Epidermal melanocyte (primary cell): ENCODE results near the gene CSNK2B.

Experiments
- DNase-seq: peaks from one replicate; pipeline ENCODE4 v3.0.0; 2011; ENCODE audit warnings: low spot score; ENCODE audit not compliant: insufficient read length

Gene CSNK2B

DNA sequence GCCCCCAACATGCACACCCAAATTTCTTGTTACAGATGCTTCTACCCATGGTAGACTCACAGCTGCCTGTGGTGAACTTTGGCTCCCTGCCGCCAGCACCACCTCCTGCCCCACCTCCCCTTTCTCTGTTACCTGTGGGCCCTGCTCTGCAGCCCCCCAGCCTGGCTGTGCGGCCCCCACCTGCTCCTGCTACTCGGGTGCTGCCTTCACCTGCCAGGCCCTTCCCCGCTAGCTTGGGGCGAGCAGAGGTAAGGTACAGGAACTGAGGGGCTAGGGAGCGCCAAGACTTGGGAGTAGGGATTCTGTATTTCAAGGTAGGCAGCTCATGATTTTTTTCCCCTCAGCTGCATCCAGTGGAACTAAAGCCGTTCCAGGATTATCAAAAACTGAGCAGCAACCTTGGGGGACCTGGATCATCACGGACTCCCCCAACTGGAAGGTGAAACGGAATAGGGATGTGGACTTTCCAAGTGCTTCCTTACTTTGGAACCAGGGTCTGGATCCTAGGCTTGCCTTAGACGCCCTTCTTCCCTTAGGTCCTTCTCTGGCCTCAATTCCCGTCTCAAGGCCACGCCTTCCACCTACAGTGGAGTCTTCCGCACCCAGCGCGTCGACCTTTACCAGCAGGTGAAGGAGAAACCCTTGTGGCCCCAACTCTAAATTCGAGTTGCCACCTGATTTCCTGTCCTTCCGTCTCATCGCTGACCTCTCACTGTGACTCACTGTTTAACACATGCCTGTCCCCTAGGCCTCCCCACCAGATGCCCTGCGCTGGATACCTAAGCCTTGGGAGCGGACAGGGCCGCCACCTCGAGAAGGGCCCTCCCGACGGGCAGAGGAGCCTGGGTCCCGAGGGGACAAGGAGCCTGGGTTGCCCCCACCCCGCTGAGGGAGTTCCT, 28.9 kb upstream of the CSNK2B start:
- no peak for DNase-seq

- no peak for DNase-seq
Measured at GRCh38 chr6:31639043-31639442, 26.8 kb upstream of the CSNK2B start.

GRCh38 chr6:31639449-31639861, 26.4 kb upstream of the CSNK2B start:
- DNase-seq, result no peak

- no peak for DNase-seq
Measured at GRCh38 chr6:31640612-31641011, 25.3 kb upstream of the CSNK2B start.

DNA sequence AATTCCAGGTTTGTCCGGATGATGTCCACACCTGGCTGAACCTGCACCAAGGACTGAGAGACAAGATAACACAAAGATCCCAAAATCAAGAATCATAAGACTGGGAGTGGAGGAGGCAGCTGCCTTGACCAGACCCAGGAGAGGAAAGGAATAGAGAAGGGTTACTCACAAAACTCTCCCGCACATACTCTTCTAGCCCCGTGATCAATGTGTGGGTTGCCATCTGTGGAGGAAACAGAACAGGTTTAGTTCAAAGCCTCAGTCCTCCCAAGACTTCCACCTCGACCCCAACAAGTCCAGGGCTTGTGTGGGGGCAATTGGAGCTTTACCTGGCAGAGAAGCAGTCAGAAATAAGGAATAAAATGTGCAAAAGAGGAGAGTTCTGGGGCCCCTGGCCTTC, 24.5 kb upstream of the CSNK2B start:
- no peak for DNase-seq

DNA sequence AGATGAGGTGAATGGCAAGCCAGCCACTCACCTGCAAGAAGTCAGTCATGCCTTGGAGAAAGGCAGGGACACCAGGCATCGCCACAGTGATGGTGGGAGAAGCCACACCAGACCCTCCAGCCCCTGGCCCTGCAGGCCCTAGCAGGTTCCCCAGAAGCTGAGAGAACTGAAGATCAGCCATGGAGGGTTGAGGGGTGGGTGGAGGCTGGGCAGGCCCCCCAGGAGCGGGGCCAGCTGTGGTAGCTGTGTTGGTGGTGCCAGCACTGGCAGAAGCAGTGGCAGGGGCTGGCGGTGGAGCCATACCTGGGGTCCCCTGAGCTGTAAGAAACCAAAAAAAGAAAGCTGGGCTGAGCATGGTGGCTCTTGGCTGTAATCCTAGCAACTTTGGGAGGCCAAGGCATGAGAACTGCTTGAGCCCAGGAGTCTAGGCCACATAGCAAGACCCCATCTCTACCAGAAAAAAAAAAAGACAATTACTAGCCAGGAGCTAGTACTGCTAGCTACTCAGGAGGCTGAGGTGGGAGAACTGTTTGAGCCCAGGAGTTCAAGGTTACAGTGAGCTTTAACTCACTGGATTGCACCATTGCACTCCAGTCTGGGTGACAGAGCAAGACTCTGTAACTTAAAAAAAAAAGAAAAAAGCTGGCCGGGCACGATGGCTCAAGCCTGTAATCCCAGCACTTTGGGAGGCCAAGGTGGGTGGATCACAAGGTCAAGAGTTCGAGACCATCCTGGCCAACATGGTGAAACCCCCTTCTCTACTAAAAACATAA, 22.9 kb upstream of the CSNK2B start:
- no peak for DNase-seq

GRCh38 chr6:31643818-31644454, 21.9 kb upstream of the CSNK2B start:
- no peak for DNase-seq

- DNase-seq, result no peak
Measured at GRCh38 chr6:31645325-31645724, 20.6 kb upstream of the CSNK2B start.

DNA sequence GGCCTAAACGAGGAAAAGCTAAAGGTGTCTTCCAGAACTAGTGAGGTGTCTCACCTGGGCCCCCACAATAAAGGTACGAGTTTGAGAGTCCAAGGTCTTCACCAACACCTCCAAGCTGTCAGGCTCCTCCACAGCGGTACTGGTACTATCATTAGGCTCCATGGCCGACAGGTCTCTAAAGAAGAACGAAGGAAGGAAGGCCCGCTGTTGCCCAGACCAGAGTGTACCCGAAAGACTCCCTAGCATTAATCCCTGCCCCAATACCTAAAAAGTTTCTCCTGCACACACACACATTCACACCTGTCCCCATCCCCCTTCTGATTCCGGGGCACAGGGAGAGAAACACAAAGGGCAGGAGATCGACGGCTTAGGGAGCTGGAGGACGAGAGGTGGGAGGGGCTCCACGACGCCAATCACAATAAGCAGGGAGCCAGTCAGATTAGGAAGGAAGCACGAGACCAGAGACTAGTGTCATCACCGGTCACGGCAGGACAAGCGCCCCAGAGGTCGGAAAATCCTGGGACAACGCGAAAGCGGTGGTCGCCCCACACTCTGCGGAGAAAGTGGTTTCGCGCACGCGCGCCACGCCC, 14.2 kb upstream of the CSNK2B start:
- DNase-seq, result peak; percentile 85

- peak; percentile 94 for DNase-seq
Measured at GRCh38 chr6:31652925-31653724, 12.8 kb upstream of the CSNK2B start.

GRCh38 chr6:31654574-31655348, 11.1 kb upstream of the CSNK2B start:
- no peak for DNase-seq

DNA sequence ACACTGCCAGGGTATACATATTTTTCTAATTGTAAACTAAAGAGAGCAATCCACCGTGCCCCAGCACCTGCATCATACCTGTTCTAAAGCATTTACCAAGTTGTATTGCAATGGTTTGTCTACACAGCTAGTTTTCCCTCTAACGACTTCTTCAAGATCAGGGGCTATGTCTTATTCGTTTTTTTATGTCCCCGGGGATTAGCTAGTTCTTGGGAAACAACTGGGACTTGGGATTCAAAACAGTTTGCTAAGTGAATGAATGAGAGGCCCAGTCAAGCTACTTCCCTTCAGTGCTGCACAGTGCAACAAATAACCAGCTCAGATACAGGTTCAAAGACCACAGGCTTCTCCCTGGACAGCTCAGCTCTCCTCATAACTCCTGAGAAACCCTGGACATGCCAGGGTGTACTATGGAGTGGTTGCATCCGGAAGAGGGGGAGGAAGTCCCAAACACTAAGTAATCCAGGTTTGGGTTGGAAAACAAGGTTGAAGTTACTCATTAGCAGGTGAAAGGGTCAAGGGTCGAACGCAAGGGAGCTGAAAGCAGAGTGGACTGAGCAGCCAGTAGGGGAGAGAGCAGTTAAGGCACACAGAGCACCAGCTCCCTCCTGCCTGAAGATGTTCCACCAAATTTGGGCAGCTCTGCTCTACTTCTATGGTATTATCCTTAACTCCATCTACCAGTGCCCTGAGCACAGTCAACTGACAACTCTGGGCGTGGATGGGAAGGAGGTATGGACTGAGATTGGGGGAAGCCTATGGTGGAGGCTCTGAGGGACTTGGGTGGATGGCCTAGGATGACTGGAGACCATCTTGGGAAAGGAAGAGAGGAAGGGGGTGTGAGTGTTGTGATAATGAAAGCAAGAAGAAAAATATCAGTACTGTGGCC, 10.3 kb upstream of the CSNK2B start, which contains the start of gene APOM:
Gene APOM (plus strand): TSS at position 546 of the 889 bp plus-strand sequence. CDS start 73 bp downstream, at position 619.
- no peak for DNase-seq

DNA sequence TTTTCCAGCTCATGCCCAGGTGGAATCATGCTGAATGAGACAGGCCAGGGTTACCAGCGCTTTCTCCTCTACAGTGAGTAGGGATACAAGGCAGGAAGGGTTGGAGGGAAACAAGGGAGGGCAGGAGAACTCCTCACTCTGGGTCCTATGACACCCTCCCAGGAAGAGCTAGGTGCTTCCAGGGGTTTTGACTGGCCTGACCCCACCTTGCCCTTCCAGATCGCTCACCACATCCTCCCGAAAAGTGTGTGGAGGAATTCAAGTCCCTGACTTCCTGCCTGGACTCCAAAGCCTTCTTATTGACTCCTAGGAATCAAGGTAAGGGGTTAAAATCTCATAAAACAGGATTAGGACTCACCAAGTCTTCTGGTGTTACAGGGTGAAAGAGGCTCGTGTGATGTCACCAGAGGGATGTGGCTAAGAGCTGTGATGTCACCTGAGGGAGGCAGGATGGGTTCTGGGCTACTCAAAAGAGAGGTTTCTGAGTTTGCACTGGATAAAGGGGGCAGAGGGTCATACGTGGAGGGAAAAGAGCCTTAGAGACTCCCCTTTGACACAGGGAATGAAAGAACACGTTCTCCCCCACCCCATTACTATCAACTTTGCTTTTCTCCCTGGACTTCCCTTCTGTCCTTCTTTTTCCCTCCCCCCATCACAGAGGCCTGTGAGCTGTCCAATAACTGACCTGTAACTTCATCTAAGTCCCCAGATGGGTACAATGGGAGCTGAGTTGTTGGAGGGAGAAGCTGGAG, 8.3 kb upstream of the CSNK2B start:
- no peak for DNase-seq

DNA sequence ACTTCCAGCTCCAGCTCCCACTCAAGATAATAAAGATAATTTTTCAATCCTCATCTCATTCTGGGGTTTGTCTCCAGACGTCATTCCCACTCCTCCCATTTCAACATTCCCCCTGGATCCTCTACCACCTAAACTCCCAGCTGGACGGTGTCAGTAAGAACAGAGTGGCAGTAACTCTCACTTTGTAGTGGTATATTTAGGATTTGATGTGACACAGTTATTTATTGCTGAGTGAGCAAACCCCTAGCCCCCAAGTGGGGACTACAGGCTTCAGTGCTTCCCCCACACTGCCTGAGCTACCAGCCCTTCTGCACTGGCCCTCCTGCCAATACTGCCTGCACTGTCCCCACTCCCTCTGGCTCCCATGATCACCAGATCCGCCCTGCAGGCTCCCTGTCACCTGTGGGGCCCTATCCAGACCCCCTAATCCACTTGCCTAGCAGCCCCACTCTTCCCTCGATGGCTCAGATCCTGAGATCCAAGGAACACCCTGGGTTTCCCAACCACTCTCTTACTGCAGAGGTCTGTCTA, 7.7 kb upstream of the CSNK2B start:
- no peak for DNase-seq

DNA sequence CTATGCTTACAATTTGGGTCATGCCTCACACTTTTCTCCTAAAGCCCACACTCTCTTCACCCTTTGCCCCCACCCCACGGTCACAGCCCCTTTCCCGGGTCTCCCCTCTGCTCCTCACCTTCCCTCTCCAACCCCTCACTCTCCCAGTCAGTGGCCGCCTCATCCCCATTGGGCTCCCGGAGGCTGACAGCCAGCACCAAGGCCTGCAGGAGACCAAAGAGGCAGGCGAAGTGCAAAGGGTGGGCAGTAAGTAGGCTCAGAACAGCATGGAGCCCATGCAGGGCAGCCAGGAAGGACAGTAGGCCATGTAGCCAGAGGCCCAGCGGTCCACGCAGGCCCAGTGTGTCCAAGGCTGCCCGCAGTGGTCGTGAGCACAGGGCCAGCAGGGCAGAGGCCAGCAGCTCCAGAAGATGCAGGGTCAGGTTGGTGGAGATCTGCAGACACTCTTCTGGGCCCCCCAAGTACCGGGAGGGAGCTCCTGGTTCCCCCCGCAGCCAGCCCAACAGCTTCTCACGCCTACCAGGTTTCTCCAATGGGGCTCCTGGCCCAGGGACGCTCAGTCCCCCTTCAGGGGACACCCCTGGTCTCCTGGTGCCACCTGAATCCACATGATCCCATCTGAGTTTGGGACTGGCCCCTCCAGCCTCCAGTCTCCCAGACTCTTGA, 6.8 kb upstream of the CSNK2B start:
- no peak for DNase-seq

DNA sequence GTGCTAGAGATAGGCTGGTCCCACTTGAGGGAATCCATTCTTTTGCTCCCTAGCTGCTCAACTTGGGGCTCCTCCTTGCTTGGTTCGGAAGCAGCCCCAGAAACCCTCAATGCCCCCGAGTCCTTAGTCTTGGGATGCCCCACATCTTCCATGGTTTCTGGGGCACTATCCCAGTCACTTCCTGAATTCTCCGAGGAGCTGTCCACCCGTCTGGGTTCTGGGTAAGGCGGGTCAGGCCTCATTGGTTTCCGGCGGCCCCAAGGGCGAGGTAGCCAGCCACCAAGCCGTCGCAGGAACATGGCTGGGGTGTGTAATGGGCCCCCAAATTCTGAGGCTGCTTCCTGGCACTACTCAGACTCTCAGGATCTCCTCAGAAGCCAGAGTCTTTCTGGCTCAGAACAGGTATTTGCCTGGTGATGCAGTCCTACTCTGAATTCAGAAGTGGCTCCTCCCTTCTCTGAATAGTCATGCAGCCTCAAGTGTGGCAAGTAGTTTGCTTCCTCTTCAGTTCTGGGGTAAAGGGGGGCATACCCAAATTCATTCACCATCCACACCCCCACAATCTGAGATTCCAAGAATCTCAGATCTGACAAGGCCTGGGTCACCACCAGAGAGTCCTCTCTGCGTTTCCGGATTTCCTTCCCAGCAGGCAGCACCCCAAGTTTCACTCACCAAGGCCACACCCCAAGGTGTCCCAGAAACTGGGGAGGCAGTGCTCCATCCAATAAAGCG, 6.1 kb upstream of the CSNK2B start:
- DNase-seq, result no peak
